T-helper 1 cell treated with Interleukin-12 subunit alpha and Interleukin-12 subunit beta and Interleukin-4 antibody, amounts not matched to agents 30 μg/mL and 1 μg/mL, for 36 hours (primary cell): ENCODE results near the gene SLC16A4.

Experiments used
- H3K27ac Mint-ChIP-seq: one replicate; pipeline ENCODE4 v1.8.0; 2021; ENCODE audit warnings: mild to moderate bottlenecking, mixed read lengths
- H3K27me3 Mint-ChIP-seq: one replicate; pipeline ENCODE4 v1.8.0; 2021; ENCODE audit warnings: low read depth, mixed read lengths
- H3K36me3 Mint-ChIP-seq: one replicate; pipeline ENCODE4 v1.8.0; 2021; ENCODE audit warnings: low read depth, mixed read lengths
- H3K4me1 Mint-ChIP-seq: one replicate; pipeline ENCODE4 v1.8.0; 2021; ENCODE audit warnings: low read depth, mixed read lengths
- H3K4me3 Mint-ChIP-seq: one replicate; pipeline ENCODE4 v1.8.0; 2021; ENCODE audit warnings: mild to moderate bottlenecking, moderate library complexity, mixed read lengths
- H3K9me3 Mint-ChIP-seq: one replicate; pipeline ENCODE4 v1.8.0; 2021; ENCODE audit warnings: mixed read lengths

The SLC16A4 gene

GRCh38 chr1:110356379-110356778 is 34.4 kb downstream of the SLC16A4 start:
- Mint-ChIP-seq H3K36me3 (peaks cover 25% of the 10 kb centered on the region), H3K4me3 (no peak overlapping the region), H3K9me3 (no peaks in the 10 kb centered on the region), H3K27ac (no peak overlapping the region), H3K27me3 (no peaks in the 10 kb centered on the region), H3K4me1 (peaks cover 31% of the 10 kb centered on the region)

- H3K36me3 Mint-ChIP-seq, result peaks cover 22% of the 10 kb centered on the region
- no peak overlapping the region for H3K27ac Mint-ChIP-seq
These were observed 35.5 kb downstream of the SLC16A4 start for GRCh38 chr1:110355321-110355720.

GRCh38 chr1:110350360-110350759 is 40.5 kb downstream of the SLC16A4 start:
- Mint-ChIP-seq H3K27ac (peak overlapping the region; percentile 1), H3K27me3 (no peaks in the 10 kb centered on the region), H3K36me3 (peaks cover 42% of the 10 kb centered on the region), H3K9me3 (no peaks in the 10 kb centered on the region), H3K4me1 (peaks cover 61% of the 10 kb centered on the region), H3K4me3 (no peak overlapping the region)

More at GRCh38 chr1:110355321-110355720, 35.5 kb downstream of the SLC16A4 start:
- H3K9me3 Mint-ChIP-seq, result no peaks in the 10 kb centered on the region
- peaks cover 36% of the 10 kb centered on the region for H3K4me1 Mint-ChIP-seq
- H3K4me3 Mint-ChIP-seq, result no peak overlapping the region
- H3K27me3 Mint-ChIP-seq, result no peaks in the 10 kb centered on the region

- H3K4me3 Mint-ChIP-seq, result peak overlapping the region; percentile 18
These were observed 42.1 kb downstream of the SLC16A4 start for GRCh38 chr1:110348771-110349170.

GRCh38 chr1:110348050-110348449 is 42.8 kb downstream of the SLC16A4 start:
- no peaks in the 10 kb centered on the region for H3K9me3 Mint-ChIP-seq
- H3K36me3 Mint-ChIP-seq, result peaks cover 45% of the 10 kb centered on the region
- peak overlapping the region; percentile 8 for H3K27ac Mint-ChIP-seq
- H3K27me3 Mint-ChIP-seq, result no peaks in the 10 kb centered on the region
- H3K4me3 Mint-ChIP-seq, result no peak overlapping the region
- H3K4me1 Mint-ChIP-seq, result peaks cover 67% of the 10 kb centered on the region

More at GRCh38 chr1:110348771-110349170, 42.1 kb downstream of the SLC16A4 start:
- peaks cover 43% of the 10 kb centered on the region for H3K36me3 Mint-ChIP-seq
- no peaks in the 10 kb centered on the region for H3K27me3 Mint-ChIP-seq
- H3K9me3 Mint-ChIP-seq, result no peaks in the 10 kb centered on the region
- H3K4me1 Mint-ChIP-seq, result peaks cover 64% of the 10 kb centered on the region
- H3K27ac Mint-ChIP-seq, result peak overlapping the region; percentile 61

- Mint-ChIP-seq H3K4me3 (peak overlapping the region; percentile 29), H3K27ac (peak overlapping the region; percentile 18), H3K9me3 (no peaks in the 10 kb centered on the region), H3K36me3 (peaks cover 52% of the 10 kb centered on the region), H3K27me3 (no peaks in the 10 kb centered on the region), H3K4me1 (peaks cover 73% of the 10 kb centered on the region)
These were observed 43.5 kb downstream of the SLC16A4 start for GRCh38 chr1:110347182-110347893.

GRCh38 chr1:110346690-110347089 is 44.1 kb downstream of the SLC16A4 start:
- peaks cover 58% of the 10 kb centered on the region for H3K36me3 Mint-ChIP-seq
- H3K4me3 Mint-ChIP-seq, result no peak overlapping the region
- H3K27me3 Mint-ChIP-seq, result no peaks in the 10 kb centered on the region
- H3K9me3 Mint-ChIP-seq, result no peaks in the 10 kb centered on the region
- no peak overlapping the region for H3K27ac Mint-ChIP-seq
- peaks cover 79% of the 10 kb centered on the region for H3K4me1 Mint-ChIP-seq

- peaks cover 76% of the 10 kb centered on the region for H3K4me1 Mint-ChIP-seq
- no peak overlapping the region for H3K4me3 Mint-ChIP-seq
- peak overlapping the region; percentile 16 for H3K27ac Mint-ChIP-seq
- peaks cover 62% of the 10 kb centered on the region for H3K36me3 Mint-ChIP-seq
- no peaks in the 10 kb centered on the region for H3K9me3 Mint-ChIP-seq
- H3K27me3 Mint-ChIP-seq, result no peaks in the 10 kb centered on the region
These were observed 45.3 kb downstream of the SLC16A4 start for GRCh38 chr1:110345480-110345879.

- H3K27me3 Mint-ChIP-seq, result no peaks in the 10 kb centered on the region
- H3K9me3 Mint-ChIP-seq, result no peaks in the 10 kb centered on the region
- no peak overlapping the region for H3K27ac Mint-ChIP-seq
- peak overlapping the region; percentile 66 for H3K4me3 Mint-ChIP-seq
- H3K4me1 Mint-ChIP-seq, result peaks cover 75% of the 10 kb centered on the region
- H3K36me3 Mint-ChIP-seq, result peaks cover 64% of the 10 kb centered on the region
These were observed 46.7 kb downstream of the SLC16A4 start for GRCh38 chr1:110344152-110344551.

- H3K36me3 Mint-ChIP-seq, result peaks cover 58% of the 10 kb centered on the region
- no peak overlapping the region for H3K4me3 Mint-ChIP-seq
- no peaks in the 10 kb centered on the region for H3K9me3 Mint-ChIP-seq
- peak overlapping the region; percentile 78 for H3K27ac Mint-ChIP-seq
- H3K4me1 Mint-ChIP-seq, result peaks cover 66% of the 10 kb centered on the region
- no peaks in the 10 kb centered on the region for H3K27me3 Mint-ChIP-seq
These were observed 47.6 kb downstream of the SLC16A4 start for GRCh38 chr1:110343249-110343648.

- Mint-ChIP-seq H3K36me3 (peaks cover 50% of the 10 kb centered on the region), H3K4me3 (no peak overlapping the region), H3K9me3 (no peaks in the 10 kb centered on the region), H3K27ac (peak overlapping the region; percentile 33), H3K27me3 (no peaks in the 10 kb centered on the region), H3K4me1 (peaks cover 62% of the 10 kb centered on the region)
These were observed 48.9 kb downstream of the SLC16A4 start for GRCh38 chr1:110341872-110342331.

GRCh38 chr1:110341146-110341871 is 49.5 kb downstream of the SLC16A4 start:
- H3K36me3 Mint-ChIP-seq, result peaks cover 44% of the 10 kb centered on the region
- H3K4me1 Mint-ChIP-seq, result peaks cover 61% of the 10 kb centered on the region
- H3K4me3 Mint-ChIP-seq, result no peak overlapping the region
- no peak overlapping the region for H3K27ac Mint-ChIP-seq
- H3K9me3 Mint-ChIP-seq, result no peaks in the 10 kb centered on the region
- no peaks in the 10 kb centered on the region for H3K27me3 Mint-ChIP-seq

- Mint-ChIP-seq H3K4me1 (peaks cover 56% of the 10 kb centered on the region), H3K9me3 (no peaks in the 10 kb centered on the region), H3K27ac (no peak overlapping the region), H3K27me3 (no peaks in the 10 kb centered on the region), H3K4me3 (no peak overlapping the region), H3K36me3 (peaks cover 36% of the 10 kb centered on the region)
These were observed 50.7 kb downstream of the SLC16A4 start for GRCh38 chr1:110340207-110340468.

GRCh38 chr1:110339407-110340206 is 51.2 kb downstream of the SLC16A4 start:
- peaks cover 36% of the 10 kb centered on the region for H3K36me3 Mint-ChIP-seq
- H3K27ac Mint-ChIP-seq, result no peak overlapping the region
- no peaks in the 10 kb centered on the region for H3K27me3 Mint-ChIP-seq

More at GRCh38 chr1:110339407-110340206, 51.2 kb downstream of the SLC16A4 start:
- Mint-ChIP-seq H3K4me1 (peaks cover 54% of the 10 kb centered on the region), H3K4me3 (no peak overlapping the region), H3K9me3 (no peaks in the 10 kb centered on the region)
